Ishikawa (cell line): ENCODE measurements around the gene PALLD.

Experiments used
- CEBPB ChIP-seq: IDR thresholded peaks from 2 replicates; pipeline ENCODE4 v1.6.1; 2012
- CREB1 ChIP-seq: IDR thresholded peaks from 2 replicates; pipeline ENCODE4 v1.6.1; 2012; ENCODE audit warnings: low read depth
- EGR1 ChIP-seq: IDR thresholded peaks from 2 replicates; pipeline ENCODE4 v1.6.1; 2012
- EP300 ChIP-seq: IDR thresholded peaks from 2 replicates; pipeline ENCODE4 v1.6.1; 2012; ENCODE audit warnings: borderline replicate concordance
- FOXM1 ChIP-seq: IDR thresholded peaks from 2 replicates; pipeline ENCODE4 v1.6.1; 2012; ENCODE audit warnings: low read depth, borderline replicate concordance
- NFIC ChIP-seq: IDR thresholded peaks from 2 replicates; pipeline ENCODE4 v1.6.1; 2012
- RAD21 ChIP-seq: IDR thresholded peaks from 2 replicates; pipeline ENCODE4 v1.6.1; 2012; ENCODE audit warnings: low read depth
- TAF1 ChIP-seq: IDR thresholded peaks from 2 replicates; pipeline ENCODE4 v1.6.1; 2012; ENCODE audit warnings: low read depth, mild to moderate bottlenecking
- TCF12 ChIP-seq: IDR thresholded peaks from 2 replicates; pipeline ENCODE4 v1.6.1; 2012; ENCODE audit warnings: low read depth
- TEAD4 ChIP-seq: IDR thresholded peaks from 2 replicates; pipeline ENCODE4 v1.6.1; 2012
- YY1 ChIP-seq: IDR thresholded peaks from 2 replicates; pipeline ENCODE4 v1.6.1; 2012; ENCODE audit warnings: low read depth
- ZBTB7A ChIP-seq: IDR thresholded peaks from 2 replicates; pipeline ENCODE4 v1.6.1; 2012; ENCODE audit warnings: low read depth
- TF ChIP-seq, protein P1 (sequence below): IDR thresholded peaks from 2 replicates; pipeline ENCODE4 v1.6.1; 2012
- TF ChIP-seq, protein P2 (sequence below): IDR thresholded peaks from 2 replicates; pipeline ENCODE4 v1.6.1; 2012; ENCODE audit warnings: low read depth, mild to moderate bottlenecking
- TF ChIP-seq, protein P3 (sequence below): IDR thresholded peaks from 2 replicates; pipeline ENCODE4 v1.6.1; 2012

Gene PALLD

DNA sequence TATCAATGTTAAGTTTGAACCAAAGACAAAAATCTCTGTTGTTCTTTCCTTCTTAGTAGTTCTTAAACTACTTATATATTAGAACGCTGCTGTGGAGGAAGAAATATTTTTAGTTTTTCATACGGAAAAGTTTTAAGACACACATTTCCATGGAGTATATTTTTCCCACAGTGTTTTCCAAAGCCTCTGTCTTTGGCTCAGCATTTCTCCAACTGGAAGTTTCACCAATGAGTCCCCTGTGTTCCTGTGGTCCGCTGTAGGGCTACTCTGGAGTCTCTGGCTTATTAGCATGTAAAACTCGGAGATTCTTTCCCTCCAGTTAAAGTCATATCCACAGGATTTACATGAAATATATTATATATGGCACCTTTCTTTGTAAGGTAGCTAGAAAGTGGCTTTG, 264.2 kb downstream of the PALLD start:
- TF ChIP-seq, protein P1, sequence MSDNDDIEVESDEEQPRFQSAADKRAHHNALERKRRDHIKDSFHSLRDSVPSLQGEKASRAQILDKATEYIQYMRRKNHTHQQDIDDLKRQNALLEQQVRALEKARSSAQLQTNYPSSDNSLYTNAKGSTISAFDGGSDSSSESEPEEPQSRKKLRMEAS = no peak
- TF ChIP-seq ZBTB7A = no peak

DNA sequence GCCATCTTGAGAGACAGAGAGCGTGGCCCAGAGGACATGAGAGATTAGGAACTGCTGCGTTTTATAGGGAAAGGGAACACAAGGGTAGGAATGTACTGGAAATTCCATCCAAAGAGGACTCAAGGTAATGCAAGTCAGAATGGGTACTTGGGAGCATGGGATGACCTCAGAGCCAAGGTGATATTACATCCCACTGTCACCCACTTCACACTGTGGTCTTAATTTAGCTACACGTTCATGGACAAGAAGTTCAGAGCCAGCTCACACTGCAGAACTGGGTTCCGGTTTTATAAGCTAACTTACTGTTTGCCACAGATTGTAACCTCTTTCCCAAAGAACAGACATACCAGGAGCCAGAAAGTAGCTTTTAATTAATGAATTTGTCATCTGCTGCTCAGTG, 268.5 kb downstream of the PALLD start:
- TF ChIP-seq FOXM1 = no peak
- no peak for TF ChIP-seq TEAD4
- no peak for TF ChIP-seq CEBPB
- TF ChIP-seq EGR1 = no peak
- TF ChIP-seq RAD21 = no peak
- TF ChIP-seq CREB1 = no peak
- no peak for TF ChIP-seq NFIC
- no peak for TF ChIP-seq YY1
- TF ChIP-seq, protein P2, sequence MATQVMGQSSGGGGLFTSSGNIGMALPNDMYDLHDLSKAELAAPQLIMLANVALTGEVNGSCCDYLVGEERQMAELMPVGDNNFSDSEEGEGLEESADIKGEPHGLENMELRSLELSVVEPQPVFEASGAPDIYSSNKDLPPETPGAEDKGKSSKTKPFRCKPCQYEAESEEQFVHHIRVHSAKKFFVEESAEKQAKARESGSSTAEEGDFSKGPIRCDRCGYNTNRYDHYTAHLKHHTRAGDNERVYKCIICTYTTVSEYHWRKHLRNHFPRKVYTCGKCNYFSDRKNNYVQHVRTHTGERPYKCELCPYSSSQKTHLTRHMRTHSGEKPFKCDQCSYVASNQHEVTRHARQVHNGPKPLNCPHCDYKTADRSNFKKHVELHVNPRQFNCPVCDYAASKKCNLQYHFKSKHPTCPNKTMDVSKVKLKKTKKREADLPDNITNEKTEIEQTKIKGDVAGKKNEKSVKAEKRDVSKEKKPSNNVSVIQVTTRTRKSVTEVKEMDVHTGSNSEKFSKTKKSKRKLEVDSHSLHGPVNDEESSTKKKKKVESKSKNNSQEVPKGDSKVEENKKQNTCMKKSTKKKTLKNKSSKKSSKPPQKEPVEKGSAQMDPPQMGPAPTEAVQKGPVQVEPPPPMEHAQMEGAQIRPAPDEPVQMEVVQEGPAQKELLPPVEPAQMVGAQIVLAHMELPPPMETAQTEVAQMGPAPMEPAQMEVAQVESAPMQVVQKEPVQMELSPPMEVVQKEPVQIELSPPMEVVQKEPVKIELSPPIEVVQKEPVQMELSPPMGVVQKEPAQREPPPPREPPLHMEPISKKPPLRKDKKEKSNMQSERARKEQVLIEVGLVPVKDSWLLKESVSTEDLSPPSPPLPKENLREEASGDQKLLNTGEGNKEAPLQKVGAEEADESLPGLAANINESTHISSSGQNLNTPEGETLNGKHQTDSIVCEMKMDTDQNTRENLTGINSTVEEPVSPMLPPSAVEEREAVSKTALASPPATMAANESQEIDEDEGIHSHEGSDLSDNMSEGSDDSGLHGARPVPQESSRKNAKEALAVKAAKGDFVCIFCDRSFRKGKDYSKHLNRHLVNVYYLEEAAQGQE = no peak
- no peak for TF ChIP-seq TAF1
- TF ChIP-seq, protein P1 = no peak
- TF ChIP-seq TCF12 = no peak
- TF ChIP-seq, protein P3, sequence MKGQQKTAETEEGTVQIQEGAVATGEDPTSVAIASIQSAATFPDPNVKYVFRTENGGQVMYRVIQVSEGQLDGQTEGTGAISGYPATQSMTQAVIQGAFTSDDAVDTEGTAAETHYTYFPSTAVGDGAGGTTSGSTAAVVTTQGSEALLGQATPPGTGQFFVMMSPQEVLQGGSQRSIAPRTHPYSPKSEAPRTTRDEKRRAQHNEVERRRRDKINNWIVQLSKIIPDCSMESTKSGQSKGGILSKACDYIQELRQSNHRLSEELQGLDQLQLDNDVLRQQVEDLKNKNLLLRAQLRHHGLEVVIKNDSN = no peak
- no peak for TF ChIP-seq ZBTB7A
- TF ChIP-seq EP300 = no peak

DNA sequence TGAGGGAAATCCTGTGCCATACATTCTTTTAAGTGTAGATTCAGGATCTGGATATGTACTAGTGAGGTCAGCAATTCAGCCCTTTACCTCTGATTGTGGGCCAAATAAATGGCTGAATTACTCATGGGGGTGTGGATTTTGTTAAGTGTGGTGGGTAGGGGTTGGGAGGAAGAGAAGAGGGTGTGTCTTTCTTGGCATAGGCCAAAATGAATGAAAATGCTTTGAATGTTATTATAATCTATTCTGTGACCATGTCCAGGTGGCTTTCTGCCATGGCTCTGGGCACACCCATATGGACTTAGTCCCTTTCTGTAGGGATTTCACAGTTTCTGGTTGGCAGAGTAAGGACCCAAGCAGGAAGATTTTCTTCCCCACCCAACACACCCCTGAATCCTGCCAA, 268.9 kb downstream of the PALLD start:
- TF ChIP-seq, protein P1 = no peak
- TF ChIP-seq EP300 = peak; percentile 66; the same call in 1 of the 2 replicates
- TF ChIP-seq NFIC = peak; percentile 81
- no peak for TF ChIP-seq CEBPB
- TF ChIP-seq YY1 = 0 out of 2 replicates have a peak, but pooled peaks have one; percentile 44
- TF ChIP-seq, protein P3 = no peak
- no peak for TF ChIP-seq ZBTB7A
- no peak for TF ChIP-seq RAD21
- TF ChIP-seq TEAD4 = peak; percentile 53
- TF ChIP-seq CREB1 = no peak
- TF ChIP-seq FOXM1 = no peak
- TF ChIP-seq, protein P2 = no peak
- TF ChIP-seq TAF1 = no peak
- peak; percentile 46; the same call in 1 of the 2 replicates for TF ChIP-seq TCF12
- no peak for TF ChIP-seq EGR1

DNA sequence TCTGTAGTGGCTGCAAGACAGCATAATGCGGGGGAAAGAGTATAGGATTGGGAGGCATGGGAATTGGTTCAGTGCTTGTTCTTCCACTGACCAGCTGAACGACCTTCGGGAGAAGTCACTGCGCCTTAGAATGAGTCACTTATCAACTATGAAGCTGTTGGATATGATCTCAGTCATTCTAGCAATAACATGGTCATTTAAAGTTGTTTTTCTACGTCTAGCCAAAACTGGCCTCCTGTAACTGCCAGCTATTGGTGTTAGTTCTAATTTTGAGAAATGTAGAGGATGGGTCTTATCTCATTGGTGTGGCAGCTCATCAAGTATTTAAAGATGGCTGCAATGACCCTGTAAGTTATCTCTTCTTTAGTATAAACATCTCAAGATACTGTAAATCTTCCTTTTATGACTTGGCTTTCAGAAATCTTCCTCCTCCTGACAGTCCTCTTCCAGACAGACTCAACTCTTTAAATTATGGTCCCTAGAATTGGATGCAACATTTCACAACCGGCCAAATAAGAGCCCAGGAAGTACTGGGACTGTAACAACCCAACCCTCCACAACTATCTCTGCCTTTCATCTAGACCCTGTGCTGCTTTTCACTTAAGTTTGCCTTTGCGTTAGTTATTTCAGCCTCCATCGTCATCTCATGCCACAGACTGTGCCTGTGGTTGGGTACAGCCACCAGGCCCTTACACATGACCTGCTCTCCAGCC, 269.9 kb downstream of the PALLD start:
- no peak for TF ChIP-seq EGR1
- TF ChIP-seq NFIC = 0 out of 2 replicates have a peak, but pooled peaks have one; percentile 35

DNA sequence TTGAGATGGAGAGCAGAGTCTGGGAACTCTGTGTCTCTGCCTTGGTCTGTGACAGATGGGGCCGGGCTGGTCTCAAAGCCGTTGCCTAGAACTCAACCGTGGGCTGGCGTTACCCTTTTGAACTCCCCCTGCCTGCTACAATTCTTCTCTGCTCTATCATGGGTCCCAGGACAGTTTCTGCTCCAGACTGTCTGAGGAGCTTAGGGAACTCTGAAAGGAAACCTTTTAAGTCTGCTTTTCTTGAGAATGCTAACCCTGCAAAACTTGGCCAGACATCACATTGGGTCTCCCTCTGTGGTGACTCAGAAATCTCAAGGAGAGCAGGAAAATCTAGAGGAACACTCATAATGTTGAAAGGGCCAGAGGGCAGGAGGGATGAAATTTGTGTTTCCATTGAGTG, 272.6 kb downstream of the PALLD start:
- TF ChIP-seq NFIC (no peak), EP300 (no peak), RAD21 (no peak), TEAD4 (no peak), CEBPB (no peak)

DNA sequence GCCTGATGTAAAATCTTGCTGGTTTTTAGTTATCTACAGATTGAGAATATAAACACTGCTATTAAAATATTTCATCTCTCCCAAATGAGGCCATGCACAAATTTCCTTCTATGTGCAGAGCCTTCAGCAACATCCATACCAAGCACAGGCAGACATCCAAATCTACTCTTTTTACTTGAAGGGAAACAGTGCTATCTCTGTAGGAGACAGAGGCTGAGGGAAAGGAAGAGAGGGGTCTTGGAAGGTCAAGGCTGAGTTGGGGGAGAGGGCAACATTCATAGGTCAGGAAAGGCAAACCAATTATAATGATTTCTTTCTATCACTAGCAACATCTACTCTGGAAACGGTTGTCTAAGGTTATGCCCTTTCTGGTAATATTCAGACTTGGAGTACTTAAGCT, 273.0 kb downstream of the PALLD start:
- TF ChIP-seq YY1 (no peak), EGR1 (no peak), TAF1 (no peak), CREB1 (no peak), CEBPB (no peak), FOXM1 (no peak)
- TF ChIP-seq, protein P3 = no peak
- TF ChIP-seq, protein P1 = no peak
